Fibroblast of skin of left biceps (primary cell): Measurements from ENCODE around the gene MTA1.

Source experiments
- DNase-seq, 2 experiments: peaks; one replicate each; pipeline ENCODE4 v3.0.0-alpha.2; 2013; ENCODE audit warnings: low read depth in 2 of 2

MTA1 gene

GRCh38 chr14:105419195-105420091 lies at the start of gene MTA1:
Gene MTA1, plus strand, starts transcription at chr14:105419827. Its CDS starts 209 bp downstream, at chr14:105420036.
- DNase-seq = no peak

GRCh38 chr14:105374389-105374788 lies 45.2 kb upstream of the MTA1 start:
- no peak for DNase-seq

- no peak for DNase-seq
Observed at GRCh38 chr14:105375635-105376057, 44.0 kb upstream of the MTA1 start.

DNA sequence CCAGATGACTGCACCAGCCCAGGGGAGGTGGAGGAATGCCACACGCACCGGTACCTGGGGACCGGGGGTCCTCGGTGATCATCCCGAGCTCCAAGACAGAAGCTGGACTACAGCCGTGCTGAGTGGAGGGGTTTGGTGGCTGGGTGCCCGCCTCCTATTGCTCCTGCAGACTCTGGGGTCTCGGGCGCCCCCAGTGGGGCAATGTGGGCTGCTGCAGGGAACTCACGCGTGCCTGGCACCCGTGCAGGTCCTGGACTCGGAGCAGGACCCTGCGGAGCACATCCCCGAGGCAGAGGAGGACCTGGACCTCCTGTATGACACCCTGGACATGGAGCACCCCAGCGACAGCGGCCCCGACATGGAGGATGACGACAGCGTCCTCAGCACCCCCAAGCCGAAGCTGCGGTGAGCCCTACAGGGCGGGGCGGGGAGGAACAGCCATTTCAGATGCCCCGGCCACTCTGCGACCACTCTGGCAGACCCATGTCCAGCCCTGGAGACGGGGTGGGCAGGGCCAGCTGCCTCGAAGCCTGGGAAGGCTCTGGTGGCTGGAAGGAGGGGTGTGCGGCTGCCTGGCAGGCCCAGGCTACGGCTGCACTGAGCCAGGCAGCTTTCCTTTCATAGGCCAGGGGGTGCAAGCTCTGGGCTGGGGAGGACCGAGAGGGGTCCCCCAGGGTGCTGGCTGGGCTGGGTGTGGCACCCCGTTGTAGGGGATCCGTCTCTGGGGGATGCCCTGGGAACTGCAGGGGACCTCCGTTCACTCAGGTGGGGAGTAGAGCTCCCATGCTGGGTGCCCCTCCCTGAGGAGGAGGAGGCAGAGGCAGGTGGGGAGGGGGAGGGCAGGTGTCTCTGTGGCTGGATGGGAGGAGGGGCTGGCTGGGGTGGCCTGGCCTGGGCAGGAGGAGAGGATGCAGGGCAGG lies 42.8 kb upstream of the MTA1 start:
- DNase-seq = no peak

GRCh38 chr14:105377555-105378182 lies 42.0 kb upstream of the MTA1 start:
- DNase-seq = no peak

DNA sequence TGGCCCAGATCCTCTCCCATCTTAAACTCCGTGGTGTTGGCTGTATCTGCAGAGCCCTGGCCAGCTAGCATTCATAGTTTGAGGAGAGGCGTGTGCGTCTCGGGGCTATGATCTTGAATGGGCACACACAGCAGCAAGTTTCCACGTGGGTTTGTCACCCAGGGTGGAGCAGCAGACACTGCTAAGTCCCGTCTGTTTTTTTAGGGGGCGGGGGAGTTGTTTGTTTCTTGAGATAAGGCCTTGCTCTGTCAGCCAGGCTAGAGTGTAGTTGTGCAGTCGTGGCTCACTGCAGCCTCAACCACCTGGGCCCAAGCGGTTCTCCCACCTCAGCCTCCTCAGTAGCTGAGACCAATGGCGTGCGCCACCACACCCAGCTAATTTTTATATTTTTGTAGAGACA lies 41.4 kb upstream of the MTA1 start:
- DNase-seq = no peak

DNA sequence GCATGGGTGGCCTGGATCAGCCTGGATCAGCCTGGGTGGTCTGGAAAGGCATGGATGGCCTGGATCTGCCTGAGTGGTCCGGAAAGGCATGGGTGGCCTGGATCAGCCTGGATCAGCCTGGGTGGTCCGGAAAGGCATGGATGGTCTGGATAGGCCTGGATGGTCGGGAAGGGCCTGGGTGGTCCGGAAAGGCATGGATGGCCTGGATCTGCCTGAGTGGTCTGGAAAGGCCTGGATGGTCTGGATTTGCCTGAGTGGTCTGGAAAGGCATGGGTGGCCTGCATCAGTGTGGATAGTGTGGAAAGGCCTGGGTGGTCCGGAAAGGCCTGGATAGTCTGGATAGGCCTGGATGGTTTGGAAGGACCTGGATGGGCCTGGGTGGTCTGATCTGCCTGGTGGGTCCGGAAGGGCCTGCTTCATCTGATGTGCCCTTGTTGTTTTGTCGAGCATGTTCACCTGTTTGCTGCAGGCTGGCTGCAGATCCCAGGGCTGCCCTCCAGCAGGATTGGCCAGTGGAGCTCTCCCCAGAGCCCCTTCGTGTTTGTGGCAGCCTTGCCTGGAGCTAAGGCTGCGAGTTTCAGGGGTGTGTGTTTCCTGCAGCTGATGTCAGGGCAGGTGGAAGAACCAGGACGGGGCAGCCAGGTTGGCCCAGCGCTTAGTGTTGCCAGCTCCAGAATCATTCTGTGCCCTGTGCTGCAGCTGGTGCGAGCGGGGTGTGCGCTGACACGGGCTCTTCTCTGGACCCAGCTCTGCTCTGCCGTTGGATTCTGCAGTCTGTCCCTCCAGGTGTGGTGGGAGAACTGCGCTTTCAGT lies 40.5 kb upstream of the MTA1 start:
- DNase-seq = no peak

GRCh38 chr14:105379946-105380345 lies 39.7 kb upstream of the MTA1 start:
- DNase-seq = no peak

DNA sequence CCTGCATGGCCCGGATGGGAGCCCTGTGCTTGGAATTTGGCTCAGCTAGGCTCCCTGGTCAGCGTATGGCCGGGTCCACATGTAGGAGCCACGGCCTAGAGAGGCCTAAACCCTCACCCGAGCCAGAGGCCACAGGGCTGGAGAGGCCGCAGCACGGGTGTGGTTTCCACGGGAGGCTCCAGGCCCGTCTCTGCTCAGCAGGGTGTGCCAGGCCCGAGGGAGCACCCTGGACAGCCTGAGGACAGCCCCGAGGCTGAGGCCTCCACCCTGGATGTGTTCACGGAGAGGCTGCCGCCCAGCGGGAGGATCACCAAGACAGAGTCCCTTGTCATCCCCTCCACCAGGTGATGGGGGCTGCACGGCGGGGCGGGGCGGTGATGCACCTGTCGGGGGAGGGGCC lies 38.9 kb upstream of the MTA1 start:
- DNase-seq = no peak

GRCh38 chr14:105381446-105382342 lies 37.9 kb upstream of the MTA1 start:
- DNase-seq = no peak

GRCh38 chr14:105382343-105383082 lies 37.1 kb upstream of the MTA1 start:
- DNase-seq = no peak

- no peak for DNase-seq
Observed at GRCh38 chr14:105383083-105383730, 36.4 kb upstream of the MTA1 start.

- no peak for DNase-seq
Observed at GRCh38 chr14:105384041-105384557, 35.5 kb upstream of the MTA1 start.

GRCh38 chr14:105384605-105385321 lies 34.9 kb upstream of the MTA1 start:
- DNase-seq = no peak

DNA sequence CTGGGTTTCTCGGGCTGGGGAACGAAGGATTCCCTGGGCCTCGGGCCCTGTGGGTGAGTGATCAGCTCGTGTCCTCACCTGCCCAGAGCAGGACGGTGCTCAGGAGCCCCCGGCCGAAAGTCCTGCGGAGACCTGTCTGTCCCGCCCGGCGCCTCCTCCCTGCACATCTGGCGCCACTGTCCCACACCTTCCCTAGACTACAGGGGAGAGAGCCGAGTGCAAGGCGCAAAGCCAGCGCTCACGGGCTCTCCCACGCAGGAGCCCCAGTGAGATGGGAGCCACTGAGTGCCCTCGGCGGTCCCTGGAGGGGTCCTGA lies 34.3 kb upstream of the MTA1 start:
- no peak for DNase-seq

GRCh38 chr14:105385698-105386365 lies 33.8 kb upstream of the MTA1 start:
- DNase-seq = no peak
